H54 (cell line): Measurements from ENCODE around the gene ABCB7.
"Not testable (repeated sequence)": the region's sequence is repeated elsewhere in the genome, so short reads cannot be mapped to it uniquely, and the experiment has no call there.

ENCODE experiments used
- DNase-seq: peaks from one replicate; pipeline ENCODE4 v3.0.0; 2011; ENCODE audit warnings: low spot score, mixed read lengths; ENCODE audit not compliant: insufficient read length
- FAIRE-seq: peaks from 3 replicates; lab custom pipeline; 2011; peaks lifted over from hg19 to GRCh38; lab: Jason Lieb, UNC
- POLR2A ChIP-seq: IDR thresholded peaks from 2 replicates; pipeline ENCODE4 v1.6.1; 2011; ENCODE audit warnings: low read depth, mild to moderate bottlenecking, low read length

ABCB7 gene

GRCh38 chrX:75155827-75156525, at the start of gene ABCB7:
ABCB7 (minus strand) TSS chrX:75156283; CDS start chrX:75156272, 11 bp downstream.
- peak; percentile 34; the same call in 1 of the 2 replicates for TF ChIP-seq POLR2A
- FAIRE-seq (peak; percentile 65), DNase-seq (peak; percentile 26)

DNA sequence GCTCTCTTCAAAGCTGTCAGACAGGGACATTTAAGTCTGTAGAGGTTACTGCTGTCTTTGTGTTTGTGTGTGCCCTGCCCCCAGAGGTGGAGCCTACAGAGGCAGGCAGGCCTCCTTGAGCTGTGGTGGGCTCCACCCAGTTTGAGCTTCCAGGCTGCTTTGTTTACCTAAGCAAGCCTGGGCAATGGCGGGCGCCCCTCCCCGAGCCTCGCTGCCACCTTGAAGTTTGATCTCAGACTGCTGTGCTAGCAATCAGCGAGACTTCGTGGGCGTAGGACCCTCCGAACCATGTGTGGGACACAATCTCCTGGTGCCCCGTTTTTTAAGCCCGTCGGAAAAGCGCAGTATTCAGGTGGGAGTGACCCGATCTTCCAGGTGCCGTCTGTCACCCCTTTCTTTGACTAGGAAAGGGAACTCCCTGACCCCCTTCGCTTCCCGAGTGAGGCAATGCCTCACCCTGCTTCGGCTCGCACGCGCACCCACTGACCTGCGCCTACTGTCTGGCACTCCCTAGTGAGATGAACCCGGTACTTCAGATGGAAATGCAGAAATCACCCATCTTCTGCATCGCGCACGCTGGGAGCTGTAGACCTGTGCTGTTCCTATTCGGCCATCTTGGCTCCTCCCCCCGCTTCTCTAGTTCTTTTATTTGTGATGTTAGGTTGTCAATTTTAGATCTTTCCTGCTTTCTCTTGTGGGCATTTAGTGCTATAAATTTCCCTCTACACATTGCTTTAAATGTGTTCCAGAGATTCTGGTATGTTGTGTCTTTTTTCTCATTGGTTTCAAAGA, 32.5 kb upstream of the ABCB7 start:
- not testable (repeated sequence) for DNase-seq

GRCh38 chrX:75181721-75182120, 25.6 kb upstream of the ABCB7 start:
- DNase-seq (no peak), FAIRE-seq (no peak)
- TF ChIP-seq POLR2A, result no peak

More for the DNA sequence above, 32.5 kb upstream of the ABCB7 start:
- not testable (repeated sequence) for FAIRE-seq

DNA sequence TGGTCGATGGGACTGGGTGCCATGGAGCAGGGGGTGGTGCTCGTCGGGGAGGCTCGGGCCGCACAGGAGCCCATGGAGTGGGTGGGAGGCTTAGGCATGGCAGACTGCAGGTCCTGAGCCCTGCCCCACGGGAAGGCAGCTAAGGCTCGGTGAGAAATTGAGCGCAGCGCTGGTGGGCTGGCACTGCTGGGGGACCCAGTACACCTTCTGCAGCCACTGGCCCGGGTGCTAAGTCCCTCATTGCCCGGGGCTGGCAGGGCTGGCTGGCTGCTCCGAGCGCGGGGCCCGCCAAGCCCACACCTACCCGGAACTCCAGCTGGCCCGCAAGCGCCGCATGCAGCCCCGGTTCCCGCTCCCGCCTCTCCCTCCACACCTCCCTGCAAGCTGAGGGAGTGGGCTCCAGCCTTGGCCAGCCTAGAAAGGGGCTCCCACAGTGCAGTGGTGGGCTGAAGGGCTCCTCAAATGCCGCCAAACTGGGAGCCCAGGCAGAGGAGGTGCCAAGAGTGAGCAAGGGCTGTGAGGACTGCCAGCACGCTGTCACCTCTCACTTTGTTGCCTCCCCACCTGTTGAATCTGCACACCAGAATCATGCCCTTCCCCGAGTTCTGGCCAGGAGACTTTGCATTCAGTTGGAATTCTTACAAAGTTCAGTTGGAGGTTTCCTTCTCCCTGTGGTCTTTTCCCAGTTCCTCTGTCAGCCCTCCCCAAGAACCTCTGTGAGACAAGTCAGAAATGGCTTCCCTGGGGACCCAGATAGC, 23.6 kb upstream of the ABCB7 start:
- not testable (repeated sequence) for DNase-seq, FAIRE-seq

DNA sequence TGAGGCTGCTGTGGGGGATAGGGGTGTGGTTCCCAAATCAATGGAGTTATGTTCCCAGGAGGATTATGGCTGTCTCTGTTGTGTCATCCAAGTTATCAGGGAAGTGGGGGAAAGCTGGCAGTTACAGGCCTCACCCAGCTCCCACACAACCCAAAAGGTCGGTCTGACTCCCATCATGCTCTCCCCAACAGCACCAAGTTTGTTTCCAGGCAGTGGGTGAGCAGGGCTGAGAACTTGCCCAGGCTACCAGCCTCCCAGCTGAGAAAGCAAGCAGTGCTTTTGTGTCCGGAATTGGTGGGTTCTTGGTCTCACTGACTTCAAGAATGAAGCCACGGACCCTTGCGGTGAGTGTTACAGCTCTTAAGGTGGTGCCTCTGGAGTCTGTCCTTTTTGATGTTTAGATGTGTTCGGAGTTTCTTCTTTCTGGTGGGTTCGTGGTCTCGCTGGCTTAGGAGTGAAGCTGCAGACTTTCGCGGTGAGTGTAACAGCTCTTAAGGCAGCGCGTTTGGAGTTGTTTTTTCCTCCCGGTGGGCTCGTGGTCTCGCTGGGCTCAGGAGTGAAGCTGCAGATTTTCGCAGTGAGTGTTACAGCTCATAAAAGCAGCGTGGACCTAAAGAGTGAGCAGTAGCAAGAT, 16.3 kb upstream of the ABCB7 start:
- DNase-seq, FAIRE-seq: not testable (repeated sequence)

DNA sequence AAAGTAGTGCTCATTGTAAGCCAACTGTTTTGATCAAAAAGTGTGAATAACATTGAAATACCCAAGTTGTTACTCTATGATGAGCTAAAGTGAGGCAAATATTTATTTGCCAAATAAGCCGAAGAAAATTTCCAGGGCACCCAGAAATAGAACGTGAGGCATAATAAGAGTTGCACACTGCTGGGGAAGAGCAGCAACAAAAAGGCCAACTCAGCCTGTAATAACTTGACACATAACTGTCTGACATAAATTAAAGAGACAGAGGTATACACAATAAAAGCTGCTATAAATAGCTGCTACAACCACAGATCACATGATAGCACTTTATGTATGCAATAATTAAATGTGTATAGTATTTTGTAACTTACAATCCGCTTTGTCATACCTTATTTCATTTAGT, 2.0 kb upstream of the ABCB7 start:
- FAIRE-seq (no peak), DNase-seq (no peak)
- TF ChIP-seq POLR2A, result no peak

GRCh38 chrX:75156531-75156945, 455 bp upstream of the ABCB7 start:
- TF ChIP-seq POLR2A, result no peak
- DNase-seq (no peak), FAIRE-seq (no peak)

- TF ChIP-seq POLR2A, result no peak
- FAIRE-seq (no peak), DNase-seq (no peak)
Measured at GRCh38 chrX:75155447-75155826, 646 bp downstream of the ABCB7 start.

DNA sequence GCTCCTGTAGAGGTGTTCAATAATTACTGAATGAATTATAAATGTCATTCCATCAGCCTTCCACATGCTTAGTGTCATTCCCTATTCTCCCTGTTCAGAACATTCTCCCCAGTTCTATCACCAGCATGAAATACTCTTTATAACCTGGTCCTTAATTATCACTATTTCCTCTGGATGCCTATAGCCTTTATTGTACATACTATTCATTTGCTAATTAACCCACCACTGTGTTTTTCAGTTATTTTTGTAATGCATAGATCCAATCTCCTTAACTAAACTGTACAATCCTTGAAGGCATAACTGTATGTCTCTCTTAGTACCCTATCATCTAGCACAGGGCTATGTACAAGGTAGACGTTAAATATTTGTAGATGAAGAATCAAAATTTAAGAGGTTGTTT, 1.2 kb downstream of the ABCB7 start:
- DNase-seq, result no peak
- no peak for FAIRE-seq
- no peak for TF ChIP-seq POLR2A

GRCh38 chrX:75151827-75152592, 4.1 kb downstream of the ABCB7 start:
- DNase-seq, result no peak
- TF ChIP-seq POLR2A, result no peak
- FAIRE-seq, result no peak

DNA sequence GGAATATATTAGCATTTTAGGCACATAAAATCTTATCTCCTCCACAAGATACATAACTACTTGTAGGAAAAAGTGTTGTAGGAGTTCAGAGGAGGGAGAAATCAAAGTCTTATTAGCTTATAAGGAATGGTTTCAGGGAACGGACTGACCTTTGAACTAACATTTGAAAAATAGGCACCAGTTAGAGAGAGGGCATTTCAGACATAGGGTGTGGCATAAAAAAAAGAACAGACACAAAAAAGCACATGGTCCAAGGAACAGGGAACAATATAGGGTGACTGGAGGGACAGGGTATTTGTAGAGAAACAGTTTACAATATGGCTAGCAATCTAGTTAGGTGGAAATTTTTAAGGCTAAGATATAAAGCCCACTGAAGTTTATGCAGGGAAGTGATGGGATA, 6.4 kb downstream of the ABCB7 start:
- FAIRE-seq, result no peak
- DNase-seq, result no peak
- TF ChIP-seq POLR2A, result no peak

GRCh38 chrX:75132672-75133071, 23.4 kb downstream of the ABCB7 start:
- DNase-seq (no peak), FAIRE-seq (no peak)
- no peak for TF ChIP-seq POLR2A

GRCh38 chrX:75131973-75132627, 24.0 kb downstream of the ABCB7 start:
- no peak for DNase-seq
- FAIRE-seq, result no peak
- no peak for TF ChIP-seq POLR2A

GRCh38 chrX:75129069-75129468, 27.0 kb downstream of the ABCB7 start:
- FAIRE-seq, DNase-seq: not testable (repeated sequence)
